ENCODE data around the gene ZDHHC24. TPM values are rescaled to one million over a fixed set of nuclear protein-coding genes. Genes with fewer than 3 reads are reported as not detected.

The ZDHHC24 gene
- total RNA-seq, 1 experiment from 2014 or later: 3.1 TPM

Other genes with a start within 250 kb of the ZDHHC24 start
- 0.30 and 0.45 TPM in 2 replicates for gene CD248, start 229.0 kb downstream of the ZDHHC24 start, total RNA-seq (2014; rRNA removed; shearing (Covaris generic))
- 1.2 and 1.6 TPM in 2 replicates for gene RIN1, start 209.6 kb downstream of the ZDHHC24 start, total RNA-seq (2014; rRNA removed; shearing (Covaris generic))
- gene BRMS1, start 200.9 kb downstream of the ZDHHC24 start, total RNA-seq (2014; rRNA removed; shearing (Covaris generic)): 40.5 and 42.9 TPM in 2 replicates
- gene B4GAT1, start 198.4 kb downstream of the ZDHHC24 start, total RNA-seq (2014; rRNA removed; shearing (Covaris generic)): 7.7 and 8.0 TPM in 2 replicates
- gene SLC29A2, start 174.3 kb downstream of the ZDHHC24 start, total RNA-seq (2014; rRNA removed; shearing (Covaris generic)): 2.6 TPM in 2 replicates
- not detected in 2 replicates for gene NPAS4, start 125.0 kb downstream of the ZDHHC24 start, total RNA-seq (2014; rRNA removed; shearing (Covaris generic))
- gene MRPL11, start 107.2 kb downstream of the ZDHHC24 start, total RNA-seq (2014; rRNA removed; shearing (Covaris generic)): 86.7 and 102 TPM in 2 replicates
- gene PELI3, start 79.1 kb downstream of the ZDHHC24 start, total RNA-seq (2014; rRNA removed; shearing (Covaris generic)): 5.1 and 6.9 TPM in 2 replicates
- gene DPP3, start 65.6 kb downstream of the ZDHHC24 start, total RNA-seq (2014; rRNA removed; shearing (Covaris generic)): 30.1 and 33.4 TPM in 2 replicates
- 11.0 and 13.6 TPM in 2 replicates for gene BBS1, start 35.4 kb downstream of the ZDHHC24 start, total RNA-seq (2014; rRNA removed; shearing (Covaris generic))
- not detected in 2 replicates for gene ACTN3, start 855 bp upstream of the ZDHHC24 start, total RNA-seq (2014; rRNA removed; shearing (Covaris generic))
- gene CTSF, start 22.6 kb upstream of the ZDHHC24 start, total RNA-seq (2014; rRNA removed; shearing (Covaris generic)): 4.5 and 5.2 TPM in 2 replicates
- 0.23 and 0.43 TPM in 2 replicates for gene CCDC87, start 47.0 kb upstream of the ZDHHC24 start, total RNA-seq (2014; rRNA removed; shearing (Covaris generic))
- gene CCS, start 47.1 kb upstream of the ZDHHC24 start, total RNA-seq (2014; rRNA removed; shearing (Covaris generic)): 10.3 and 15.3 TPM in 2 replicates
- 68.7 and 70.5 TPM in 2 replicates for gene RBM14, start 70.6 kb upstream of the ZDHHC24 start, total RNA-seq (2014; rRNA removed; shearing (Covaris generic))
- 154 and 155 TPM in 2 replicates for gene RBM4, start 92.7 kb upstream of the ZDHHC24 start, total RNA-seq (2014; rRNA removed; shearing (Covaris generic))
- 23.7 and 24.7 TPM in 2 replicates for gene RBM4B, start 131.8 kb upstream of the ZDHHC24 start, total RNA-seq (2014; rRNA removed; shearing (Covaris generic))
- 4.8 and 8.5 TPM in 2 replicates for gene SPTBN2, start 183.2 kb upstream of the ZDHHC24 start, total RNA-seq (2014; rRNA removed; shearing (Covaris generic))